HG02884 (cell line): ENCODE data around the gene SLC22A7.

Experiments
- ATAC-seq: cut with Tn5 transposase; IDR thresholded peaks from one replicate; pipeline ENCODE4 v1.9.1; 2021; ENCODE audit warnings: mild to moderate bottlenecking, moderate library complexity; ENCODE audit not compliant: unreplicated experiment

Gene SLC22A7

DNA sequence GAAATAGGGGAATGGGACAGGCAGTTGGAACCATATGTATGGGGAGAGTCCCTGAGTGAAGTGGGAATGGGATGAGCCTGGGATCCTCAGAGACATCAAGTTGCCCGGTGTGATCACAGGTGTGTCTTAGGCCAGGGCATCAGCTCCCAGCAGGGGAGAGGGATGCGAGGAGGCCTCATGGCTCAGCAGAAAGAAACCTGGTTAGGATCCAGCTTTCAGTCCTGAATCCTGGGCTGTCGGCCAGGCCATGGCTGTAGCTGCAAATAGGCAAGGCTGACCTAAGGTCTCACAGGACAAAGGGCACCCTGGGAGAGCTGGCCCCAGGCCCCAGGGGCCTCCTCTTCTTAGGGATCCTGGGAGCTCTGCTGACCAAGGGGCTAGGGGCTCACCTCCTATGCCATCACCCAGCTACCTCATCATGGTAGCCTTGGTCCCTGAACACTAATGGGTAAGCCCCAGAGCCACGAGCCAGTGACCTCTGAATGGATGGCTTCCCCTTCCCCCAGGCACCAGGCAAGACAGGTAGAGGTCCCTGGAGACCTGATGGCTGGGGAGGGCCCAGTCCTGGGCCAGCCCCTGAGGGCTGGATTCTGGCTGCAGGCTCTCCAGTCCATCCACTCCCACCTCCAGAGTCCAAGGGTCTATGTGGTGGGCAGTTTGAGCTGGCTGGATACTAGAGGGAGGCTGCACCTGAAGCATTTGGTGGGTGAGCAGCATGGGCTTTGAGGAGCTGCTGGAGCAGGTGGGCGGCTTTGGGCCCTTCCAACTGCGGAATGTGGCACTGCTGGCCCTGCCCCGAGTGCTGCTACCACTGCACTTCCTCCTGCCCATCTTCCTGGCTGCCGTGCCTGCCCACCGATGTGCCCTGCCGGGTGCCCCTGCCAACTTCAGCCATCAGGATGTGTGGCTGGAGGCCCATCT lies at the start of gene SLC22A7:
Gene SLC22A7 (plus strand): TSS at position 617 of the 921 bp plus-strand sequence. CDS start 99 bp downstream, at position 716.
- ATAC-seq: no peak

DNA sequence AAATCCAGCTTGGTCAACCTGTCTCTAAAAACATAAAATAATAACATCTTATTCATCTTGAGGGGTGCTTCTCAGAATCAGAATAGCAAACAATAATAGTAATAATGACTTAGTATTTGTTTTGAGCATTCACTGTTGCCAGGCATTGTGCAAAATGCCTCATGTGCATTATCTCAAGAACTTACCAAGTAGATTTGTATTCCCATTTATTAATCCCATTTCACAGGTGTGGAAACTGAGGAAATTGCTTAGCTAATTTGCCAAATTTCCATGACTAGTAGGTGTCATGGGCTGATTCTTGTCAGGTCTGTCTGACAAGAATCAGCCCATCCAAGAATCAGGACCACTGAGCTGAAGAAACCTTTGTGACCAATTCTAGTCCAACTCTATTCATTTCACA lies 49.3 kb upstream of the SLC22A7 start:
- ATAC-seq: no peak

DNA sequence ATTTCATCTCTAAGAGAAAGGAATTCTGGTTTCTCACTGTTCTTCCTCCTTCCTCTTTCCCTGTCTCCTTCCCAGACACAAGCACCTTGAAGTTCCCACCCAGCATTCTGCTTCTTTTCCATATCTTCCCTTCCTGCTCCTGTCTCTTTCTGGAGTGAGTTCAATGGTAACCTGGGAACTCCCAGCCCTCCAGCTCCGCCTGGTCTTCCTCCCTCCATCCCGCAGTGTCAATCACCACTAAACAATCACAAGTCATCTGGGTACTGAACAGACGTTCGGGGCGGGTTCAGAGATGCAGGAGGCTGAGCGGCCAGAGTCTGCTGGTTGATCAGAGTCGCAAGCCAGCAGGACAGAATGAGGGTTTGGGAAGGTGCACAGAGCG lies 47.1 kb upstream of the SLC22A7 start:
- no peak for ATAC-seq

DNA sequence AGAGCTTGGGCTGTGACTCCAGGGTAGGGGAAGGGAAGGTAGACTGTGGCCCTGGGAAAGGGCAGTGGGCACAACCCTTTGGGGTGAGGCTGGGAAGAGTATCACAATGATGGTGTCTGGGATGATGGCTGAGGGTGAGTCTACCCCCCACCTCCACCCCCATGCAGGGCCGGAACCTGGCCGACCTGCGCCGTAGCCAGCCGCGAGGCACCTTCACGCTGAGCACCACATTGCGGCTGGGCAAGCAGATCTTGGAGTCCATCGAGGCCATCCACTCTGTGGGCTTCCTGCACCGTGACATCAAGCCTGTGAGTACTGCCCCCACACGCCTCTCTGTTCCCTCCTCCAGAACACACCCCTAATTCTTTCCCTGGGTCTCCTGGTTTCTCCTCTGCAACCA lies 44.7 kb upstream of the SLC22A7 start:
- no peak for ATAC-seq

DNA sequence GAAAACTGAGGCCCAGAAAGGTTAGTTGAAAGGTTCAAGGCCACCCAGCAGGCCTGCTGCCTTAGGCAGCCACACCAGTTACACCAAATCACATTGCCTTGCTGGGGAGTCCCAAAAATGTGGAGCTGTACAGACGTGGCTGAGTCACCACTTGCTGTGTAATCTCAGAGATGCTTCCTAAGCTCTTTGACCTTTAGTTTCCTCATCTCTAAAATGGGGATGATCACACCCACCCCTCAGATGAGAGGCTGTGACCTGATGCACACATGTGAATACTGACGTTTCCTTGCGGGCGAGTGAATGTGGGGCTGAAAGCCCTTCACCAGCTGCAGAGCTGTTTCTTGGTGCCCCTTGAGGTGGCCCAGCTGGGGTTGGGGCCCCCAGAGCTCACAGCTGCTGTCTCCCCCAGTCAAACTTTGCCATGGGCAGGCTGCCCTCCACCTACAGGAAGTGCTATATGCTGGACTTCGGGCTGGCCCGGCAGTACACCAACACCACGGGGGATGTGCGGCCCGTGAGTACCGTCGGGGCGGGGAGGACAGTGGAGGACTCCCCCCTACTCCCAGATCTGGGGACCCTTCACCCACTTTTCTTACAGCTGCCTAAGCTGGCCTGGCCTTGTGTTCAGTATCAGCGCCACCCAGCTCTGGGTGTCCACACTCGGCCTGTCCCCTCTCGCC lies 43.8 kb upstream of the SLC22A7 start:
- no peak for ATAC-seq

GRCh38 chr6:43254846-43255245 lies 43.2 kb upstream of the SLC22A7 start:
- ATAC-seq: no peak

DNA sequence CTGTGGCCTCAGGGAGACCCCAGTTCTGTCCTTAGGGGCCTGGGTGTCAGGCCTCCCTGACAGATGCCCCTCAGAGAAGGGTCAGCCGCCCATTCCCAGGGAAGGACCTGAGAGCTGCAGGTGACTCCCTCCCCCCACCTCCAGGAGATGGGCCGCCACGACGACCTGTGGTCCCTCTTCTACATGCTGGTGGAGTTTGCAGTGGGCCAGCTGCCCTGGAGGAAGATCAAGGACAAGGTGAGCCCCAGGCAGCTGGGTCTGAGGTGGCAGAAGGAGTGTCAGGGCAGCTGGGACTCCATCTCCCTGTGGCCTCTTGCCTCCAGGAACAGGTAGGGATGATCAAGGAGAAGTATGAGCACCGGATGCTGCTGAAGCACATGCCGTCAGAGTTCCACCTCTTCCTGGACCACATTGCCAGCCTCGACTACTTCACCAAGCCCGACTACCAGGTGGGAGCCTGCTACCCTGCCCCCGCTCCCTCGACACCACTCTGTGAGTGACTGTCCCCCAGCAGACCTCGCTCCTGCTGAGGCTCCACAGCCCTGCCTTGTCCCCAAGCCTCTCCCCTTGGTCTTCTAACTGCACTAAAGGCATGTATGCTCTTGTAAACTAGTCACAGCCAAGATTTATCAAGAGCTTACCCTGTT lies 42.5 kb upstream of the SLC22A7 start:
- ATAC-seq: no peak

DNA sequence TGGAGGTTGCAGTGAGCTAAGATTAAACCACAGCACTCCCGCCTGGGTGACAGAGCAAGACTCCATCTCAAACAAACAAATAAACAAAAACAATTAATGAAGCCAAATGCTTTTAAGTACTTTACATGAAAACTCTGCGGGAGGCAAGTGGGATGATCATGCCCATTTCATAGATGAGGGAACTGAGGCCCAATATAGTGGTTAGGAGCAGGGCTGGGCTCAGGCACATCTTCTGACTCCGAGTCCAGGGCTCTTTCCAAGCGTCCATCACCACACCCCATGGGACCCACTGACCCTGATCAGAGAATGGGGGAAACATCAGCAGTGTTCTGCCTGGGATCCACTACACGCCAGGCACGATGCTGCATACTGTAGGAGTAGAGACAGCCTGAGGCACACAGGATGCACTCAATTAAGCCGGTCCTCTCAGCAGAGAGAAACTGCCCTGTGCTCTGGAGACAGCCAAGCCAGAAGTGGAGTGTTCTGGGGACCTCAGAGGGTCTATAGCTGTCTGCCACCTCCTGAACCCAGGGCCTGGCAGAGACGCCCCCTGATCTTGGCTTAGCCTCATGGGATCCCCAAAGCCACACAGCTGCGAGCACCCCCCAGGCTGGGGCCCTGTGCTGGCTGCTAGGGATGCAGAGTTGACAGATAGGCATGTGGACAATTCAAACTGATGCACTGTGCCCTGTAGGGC lies 41.2 kb upstream of the SLC22A7 start:
- no peak for ATAC-seq

GRCh38 chr6:43257367-43258145 lies 40.5 kb upstream of the SLC22A7 start:
- no peak for ATAC-seq

GRCh38 chr6:43258180-43258579 lies 39.9 kb upstream of the SLC22A7 start:
- no peak for ATAC-seq

- no peak for ATAC-seq
Observed at GRCh38 chr6:43258807-43259686, 39.0 kb upstream of the SLC22A7 start.

GRCh38 chr6:43260791-43261190 lies 37.3 kb upstream of the SLC22A7 start:
- no peak for ATAC-seq

DNA sequence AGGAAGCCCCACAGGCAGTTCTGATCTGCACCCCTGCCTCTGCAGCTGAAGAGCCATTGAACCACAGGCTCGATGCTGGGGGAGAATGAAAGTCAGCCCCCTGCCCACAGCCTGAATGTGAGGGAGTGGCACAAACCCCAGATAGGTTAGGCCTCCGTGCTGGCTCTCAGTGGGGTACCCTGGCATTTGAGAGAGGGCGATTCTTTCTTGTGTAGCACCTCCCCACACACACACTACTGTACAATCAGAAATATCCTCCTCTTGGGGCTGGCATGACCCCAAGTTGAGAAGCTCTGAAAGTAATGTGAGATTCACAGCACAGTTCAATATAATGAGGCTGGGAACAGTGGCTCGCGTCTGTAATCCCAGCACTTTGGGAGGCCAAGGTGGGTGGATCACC lies 36.9 kb upstream of the SLC22A7 start:
- no peak for ATAC-seq

DNA sequence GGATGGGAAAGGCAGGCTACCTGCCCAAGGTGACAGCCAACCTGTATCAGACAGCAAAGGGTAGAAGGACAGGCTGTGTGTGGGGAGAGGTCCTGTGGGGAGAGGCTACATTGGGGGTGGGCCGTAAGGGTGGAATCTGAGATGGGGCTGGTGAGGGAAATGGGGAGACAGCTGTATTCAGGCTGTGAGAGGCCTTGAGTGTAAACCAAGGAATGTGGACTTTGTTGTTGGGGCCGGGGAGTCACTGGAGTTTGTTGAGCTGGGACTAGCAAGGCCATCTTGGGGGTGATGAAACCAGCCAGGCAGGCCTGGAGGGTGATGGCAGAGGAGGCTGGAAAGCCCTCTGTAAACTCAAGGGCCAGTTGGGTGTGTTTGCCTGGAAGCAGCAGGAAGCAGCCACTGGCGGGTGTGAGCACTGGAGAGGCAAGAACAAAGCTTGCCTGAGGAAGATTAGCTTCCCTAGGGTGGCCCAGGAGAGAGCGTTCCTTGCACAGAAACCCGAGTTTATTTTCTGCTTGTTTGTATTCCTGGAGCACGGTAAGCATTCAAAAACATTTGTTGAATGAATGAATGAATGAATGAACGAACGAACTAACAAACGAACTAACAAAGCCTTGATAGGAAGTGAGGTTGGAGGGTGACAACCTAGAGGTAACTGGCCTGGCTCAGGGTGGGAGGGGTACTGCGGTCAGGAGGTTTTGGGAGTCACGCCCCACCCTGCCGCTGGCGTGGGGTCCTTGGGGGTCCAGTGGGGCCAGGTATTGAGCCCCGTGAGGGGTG lies 35.9 kb upstream of the SLC22A7 start:
- ATAC-seq: no peak

DNA sequence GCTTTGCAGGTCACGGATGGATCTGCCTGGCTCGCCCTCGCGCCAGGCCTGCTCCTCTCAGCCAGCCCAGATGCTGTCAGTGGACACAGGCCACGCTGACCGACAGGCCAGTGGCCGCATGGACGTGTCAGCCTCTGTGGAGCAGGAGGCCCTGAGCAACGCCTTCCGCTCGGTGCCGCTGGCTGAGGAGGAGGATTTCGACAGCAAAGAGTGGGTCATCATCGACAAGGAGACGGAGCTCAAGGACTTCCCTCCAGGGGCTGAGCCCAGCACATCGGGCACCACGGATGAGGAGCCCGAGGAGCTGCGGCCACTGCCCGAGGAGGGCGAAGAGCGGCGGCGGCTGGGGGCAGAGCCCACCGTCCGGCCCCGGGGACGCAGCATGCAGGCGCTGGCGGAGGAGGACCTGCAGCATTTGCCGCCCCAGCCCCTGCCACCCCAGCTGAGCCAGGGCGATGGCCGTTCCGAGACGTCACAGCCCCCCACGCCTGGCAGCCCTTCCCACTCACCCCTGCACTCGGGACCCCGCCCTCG lies 35.2 kb upstream of the SLC22A7 start:
- ATAC-seq: no peak

DNA sequence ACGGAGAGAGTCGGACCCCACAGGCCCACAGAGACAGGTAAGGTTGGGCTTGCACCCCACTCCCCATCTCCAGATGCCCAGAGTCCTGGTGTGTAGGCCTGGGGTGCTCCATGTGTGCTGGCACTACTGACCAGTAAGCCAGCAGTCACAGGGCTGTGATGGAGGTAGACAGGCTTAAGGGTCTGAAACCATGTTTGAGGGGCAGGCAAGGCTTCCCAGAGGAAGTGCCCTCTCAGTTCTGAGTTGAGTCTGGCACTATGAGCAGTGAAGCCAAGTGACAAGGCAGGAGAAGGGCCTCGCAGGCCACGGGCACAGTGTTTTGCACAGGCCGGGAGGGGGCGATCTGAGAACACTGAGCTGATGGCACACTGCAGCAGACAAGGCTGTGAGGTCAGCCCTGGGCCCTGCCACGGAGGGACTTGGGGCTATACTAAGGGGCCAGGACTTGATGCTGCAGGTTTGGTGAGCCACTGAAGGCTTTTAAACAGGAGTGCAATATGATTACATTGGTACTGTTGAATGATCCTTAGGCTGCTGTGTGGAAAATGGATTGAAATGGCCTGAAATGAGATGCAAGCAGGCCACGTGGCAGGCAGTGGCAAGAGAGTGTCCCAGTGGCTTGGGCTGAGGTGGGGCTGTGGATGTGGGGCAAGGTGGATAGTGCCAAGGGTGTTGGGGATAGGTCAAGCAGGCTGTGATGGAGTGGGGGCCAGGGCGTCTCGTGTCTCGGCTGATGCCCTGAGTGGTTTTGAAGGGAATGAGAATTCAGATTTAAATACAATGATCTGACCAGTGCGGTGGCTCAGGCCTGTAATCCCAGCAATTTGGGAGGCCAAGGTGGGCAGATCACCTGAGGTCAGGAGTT lies 34.5 kb upstream of the SLC22A7 start:
- ATAC-seq: no peak

DNA sequence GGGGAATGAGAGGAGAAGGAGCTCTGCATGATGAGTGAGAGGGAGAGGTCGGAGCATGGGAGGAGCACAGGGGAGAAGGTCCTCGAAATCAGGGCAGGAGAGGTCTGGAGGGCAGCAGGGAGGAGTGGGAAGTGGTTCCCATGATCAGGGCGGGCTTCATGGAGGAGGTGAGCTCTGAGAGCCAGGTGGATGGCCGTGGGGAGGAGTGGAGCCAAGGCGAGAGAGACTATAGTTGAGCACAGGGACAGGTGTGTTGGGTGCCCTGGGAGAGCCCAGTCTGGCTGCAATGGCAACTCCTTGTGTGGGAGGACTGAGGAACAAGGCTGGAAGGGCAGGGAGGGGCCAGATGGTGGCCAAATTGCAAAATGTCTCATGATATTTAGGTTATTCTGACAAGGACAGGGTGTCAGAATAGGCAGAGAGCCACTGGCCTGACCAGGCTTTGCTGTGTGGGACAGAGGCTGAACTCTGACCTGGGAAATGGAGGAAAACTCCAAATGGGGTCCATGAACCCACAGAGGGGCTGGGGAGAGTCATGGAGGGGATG lies 33.4 kb upstream of the SLC22A7 start:
- ATAC-seq: no peak
